GM12878 (cell line): Measurements from ENCODE around the gene ARL11.

Source experiments
- LARP7 ChIP-seq: fragments of 450-650 bp; IDR thresholded peaks from 2 replicates; pipeline ENCODE4 v1.6.1; 2017; ENCODE audit warnings: mild to moderate bottlenecking
- MXI1 ChIP-seq: fragments of 150-350 bp; IDR thresholded peaks from 2 replicates; pipeline ENCODE4 v1.6.1; 2011; ENCODE audit warnings: low read depth, mild to moderate bottlenecking, inconsistent platforms, low read length, improper control_type of control experiment
- NRF1 ChIP-seq: conservative IDR thresholded peaks from 2 replicates; pipeline ENCODE4 v1.6.1; 2011; ENCODE audit warnings: mild to moderate bottlenecking, low read depth, low read length, improper control_type of control experiment
- PAX8 ChIP-seq: fragments of 450-650 bp; IDR thresholded peaks from 2 replicates; pipeline ENCODE4 v1.6.1; 2017; ENCODE audit warnings: mild to moderate bottlenecking, moderate library complexity
- POLR2AphosphoS5 ChIP-seq: IDR thresholded peaks from 2 replicates; pipeline ENCODE4 v1.6.1; 2011; ENCODE audit warnings: mild to moderate bottlenecking, low read length, inconsistent platforms
- SP1 ChIP-seq: IDR thresholded peaks from one replicate; pipeline ENCODE4 v1.6.1; 2011; ENCODE audit warnings: low read depth, low read length
- TCF12 ChIP-seq: IDR thresholded peaks from 2 replicates; pipeline ENCODE4 v1.6.1; 2011; ENCODE audit warnings: low read depth, mild to moderate bottlenecking, low read length
- ZNF384 ChIP-seq: IDR thresholded peaks from 2 replicates; pipeline ENCODE4 v1.6.1; 2012; ENCODE audit warnings: low read depth, mild to moderate bottlenecking, low read length, improper control_type of control experiment, borderline replicate concordance
- ZZZ3 ChIP-seq: IDR thresholded peaks from 2 replicates; pipeline ENCODE4 v1.6.1; 2011; ENCODE audit warnings: low read depth; ENCODE audit not compliant: control insufficient read depth, insufficient read length
- TF ChIP-seq, protein P1 (sequence below): fragments of 450-650 bp; IDR thresholded peaks from 2 replicates; pipeline ENCODE4 v1.6.1; 2018; ENCODE audit warnings: mild to moderate bottlenecking, low read depth, moderate library complexity; ENCODE audit not compliant: partially characterized antibody
- TF ChIP-seq, protein P2 (sequence below), 3 experiments: IDR thresholded peaks in 2 of 3; conservative IDR thresholded peaks in 1 of 3; 2 replicates each; pipeline ENCODE4 v1.5.1; 2011; ENCODE audit warnings: low read depth in 3 of 3, low read length in 3 of 3, mild to moderate bottlenecking in 3 of 3, control low read depth in 2 of 3, moderate library complexity in 2 of 3, inconsistent platforms in 1 of 3, mixed read lengths in 1 of 3; ENCODE audit not compliant: control insufficient read depth in 2 of 3, insufficient read depth in 1 of 3; ENCODE audit errors: extremely low read depth in 1 of 3
- TF ChIP-seq, protein P3 (sequence below): IDR thresholded peaks from 2 replicates; pipeline ENCODE4 v1.6.1; 2012; ENCODE audit warnings: low read depth, low read length, improper control_type of control experiment

DNA sequence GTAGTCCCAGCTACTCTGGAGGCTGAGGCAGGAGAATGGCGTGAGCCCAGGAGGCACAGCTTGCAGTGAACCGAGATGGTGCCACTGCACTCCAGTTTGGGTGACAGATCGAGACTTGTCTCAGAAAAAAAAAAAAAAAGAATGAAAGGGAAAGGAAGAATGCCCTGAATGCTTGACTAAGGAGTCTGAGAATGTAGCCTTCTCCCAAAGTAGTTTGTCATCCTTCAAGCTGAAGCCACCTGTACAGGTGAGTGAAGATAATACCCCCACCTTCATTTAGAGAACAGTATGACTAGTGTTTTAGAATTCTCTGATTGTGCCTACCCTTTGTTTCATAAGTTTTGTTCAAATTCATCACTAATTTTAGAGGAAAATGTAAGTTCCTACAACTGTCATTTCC, 48.8 kb upstream of the ARL11 start:
- no peak for TF ChIP-seq ZNF384
- TF ChIP-seq, protein P1, sequence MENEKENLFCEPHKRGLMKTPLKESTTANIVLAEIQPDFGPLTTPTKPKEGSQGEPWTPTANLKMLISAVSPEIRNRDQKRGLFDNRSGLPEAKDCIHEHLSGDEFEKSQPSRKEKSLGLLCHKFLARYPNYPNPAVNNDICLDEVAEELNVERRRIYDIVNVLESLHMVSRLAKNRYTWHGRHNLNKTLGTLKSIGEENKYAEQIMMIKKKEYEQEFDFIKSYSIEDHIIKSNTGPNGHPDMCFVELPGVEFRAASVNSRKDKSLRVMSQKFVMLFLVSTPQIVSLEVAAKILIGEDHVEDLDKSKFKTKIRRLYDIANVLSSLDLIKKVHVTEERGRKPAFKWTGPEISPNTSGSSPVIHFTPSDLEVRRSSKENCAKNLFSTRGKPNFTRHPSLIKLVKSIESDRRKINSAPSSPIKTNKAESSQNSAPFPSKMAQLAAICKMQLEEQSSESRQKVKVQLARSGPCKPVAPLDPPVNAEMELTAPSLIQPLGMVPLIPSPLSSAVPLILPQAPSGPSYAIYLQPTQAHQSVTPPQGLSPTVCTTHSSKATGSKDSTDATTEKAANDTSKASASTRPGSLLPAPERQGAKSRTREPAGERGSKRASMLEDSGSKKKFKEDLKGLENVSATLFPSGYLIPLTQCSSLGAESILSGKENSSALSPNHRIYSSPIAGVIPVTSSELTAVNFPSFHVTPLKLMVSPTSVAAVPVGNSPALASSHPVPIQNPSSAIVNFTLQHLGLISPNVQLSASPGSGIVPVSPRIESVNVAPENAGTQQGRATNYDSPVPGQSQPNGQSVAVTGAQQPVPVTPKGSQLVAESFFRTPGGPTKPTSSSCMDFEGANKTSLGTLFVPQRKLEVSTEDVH = no peak
- TF ChIP-seq LARP7 = no peak
- TF ChIP-seq, protein P2, sequence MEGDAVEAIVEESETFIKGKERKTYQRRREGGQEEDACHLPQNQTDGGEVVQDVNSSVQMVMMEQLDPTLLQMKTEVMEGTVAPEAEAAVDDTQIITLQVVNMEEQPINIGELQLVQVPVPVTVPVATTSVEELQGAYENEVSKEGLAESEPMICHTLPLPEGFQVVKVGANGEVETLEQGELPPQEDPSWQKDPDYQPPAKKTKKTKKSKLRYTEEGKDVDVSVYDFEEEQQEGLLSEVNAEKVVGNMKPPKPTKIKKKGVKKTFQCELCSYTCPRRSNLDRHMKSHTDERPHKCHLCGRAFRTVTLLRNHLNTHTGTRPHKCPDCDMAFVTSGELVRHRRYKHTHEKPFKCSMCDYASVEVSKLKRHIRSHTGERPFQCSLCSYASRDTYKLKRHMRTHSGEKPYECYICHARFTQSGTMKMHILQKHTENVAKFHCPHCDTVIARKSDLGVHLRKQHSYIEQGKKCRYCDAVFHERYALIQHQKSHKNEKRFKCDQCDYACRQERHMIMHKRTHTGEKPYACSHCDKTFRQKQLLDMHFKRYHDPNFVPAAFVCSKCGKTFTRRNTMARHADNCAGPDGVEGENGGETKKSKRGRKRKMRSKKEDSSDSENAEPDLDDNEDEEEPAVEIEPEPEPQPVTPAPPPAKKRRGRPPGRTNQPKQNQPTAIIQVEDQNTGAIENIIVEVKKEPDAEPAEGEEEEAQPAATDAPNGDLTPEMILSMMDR (IDR thresholded peaks at IDR 0.05 in 2 of 3, conservative IDR thresholded peaks at IDR 0.05 in 1 of 3; ENCODE audit: control insufficient read depth in 2 of 3, extremely low read depth in 1 of 3, insufficient read depth in 1 of 3, low read depth in 3 of 3, low read length in 3 of 3) = no peak
- TF ChIP-seq POLR2AphosphoS5 = no peak
- no peak for TF ChIP-seq NRF1
- TF ChIP-seq, protein P3, sequence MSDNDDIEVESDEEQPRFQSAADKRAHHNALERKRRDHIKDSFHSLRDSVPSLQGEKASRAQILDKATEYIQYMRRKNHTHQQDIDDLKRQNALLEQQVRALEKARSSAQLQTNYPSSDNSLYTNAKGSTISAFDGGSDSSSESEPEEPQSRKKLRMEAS = no peak
- TF ChIP-seq ZZZ3 = no peak
- no peak for TF ChIP-seq PAX8
- no peak for TF ChIP-seq SP1
- TF ChIP-seq TCF12 = no peak
- no peak for TF ChIP-seq MXI1
